Mucosa of stomach (tissue), 1 donor: Measurements from ENCODE around the gene ETNK2.

Source experiments
- H3K27me3 ChIP-seq: one replicate; pipeline ENCODE4 v1.7.0; 2013; ENCODE audit warnings: mild to moderate bottlenecking, low read length; ENCODE audit not compliant: control insufficient read depth, insufficient read depth
- H3K36me3 ChIP-seq: one replicate; pipeline ENCODE4 v1.7.0; 2013; ENCODE audit warnings: low read length; ENCODE audit not compliant: control insufficient read depth, insufficient read depth
- H3K4me1 ChIP-seq: one replicate; pipeline ENCODE4 v1.7.0; 2013; ENCODE audit warnings: mild to moderate bottlenecking, low read length; ENCODE audit not compliant: control insufficient read depth, insufficient read depth
- H3K4me3 ChIP-seq: one replicate; pipeline ENCODE4 v1.7.0; 2013; ENCODE audit warnings: low read length
- H3K9ac ChIP-seq: one replicate; pipeline ENCODE4 v1.7.0; 2013; ENCODE audit warnings: mild to moderate bottlenecking, low read length, moderate library complexity
- H3K9me3 ChIP-seq: one replicate; pipeline ENCODE4 v1.7.0; 2013; ENCODE audit warnings: mild to moderate bottlenecking, low read length, moderate library complexity; ENCODE audit not compliant: control insufficient read depth
- donor health status: Pancreatic carcinoma.

ETNK2 gene

GRCh38 chr1:204127597-204128242 is 24.1 kb downstream of the ETNK2 start:
- H3K36me3 ChIP-seq = no peaks in the 10 kb centered on the region
- no peaks in the 10 kb centered on the region for H3K9me3 ChIP-seq
- H3K4me3 ChIP-seq = no peak overlapping the region
- no peaks in the 10 kb centered on the region for H3K27me3 ChIP-seq
- no peak overlapping the region for H3K9ac ChIP-seq
- peaks cover 26% of the 10 kb centered on the region for H3K4me1 ChIP-seq

- H3K9me3 ChIP-seq = no peaks in the 10 kb centered on the region
- peaks cover 26% of the 10 kb centered on the region for H3K4me1 ChIP-seq
- no peaks in the 10 kb centered on the region for H3K27me3 ChIP-seq
- H3K36me3 ChIP-seq = no peaks in the 10 kb centered on the region
- no peak overlapping the region for H3K4me3 ChIP-seq
- no peak overlapping the region for H3K9ac ChIP-seq
Measured at GRCh38 chr1:204126956-204127355, 24.9 kb downstream of the ETNK2 start.

GRCh38 chr1:204126386-204126785 is 25.5 kb downstream of the ETNK2 start:
- peaks cover 26% of the 10 kb centered on the region for H3K4me1 ChIP-seq

DNA sequence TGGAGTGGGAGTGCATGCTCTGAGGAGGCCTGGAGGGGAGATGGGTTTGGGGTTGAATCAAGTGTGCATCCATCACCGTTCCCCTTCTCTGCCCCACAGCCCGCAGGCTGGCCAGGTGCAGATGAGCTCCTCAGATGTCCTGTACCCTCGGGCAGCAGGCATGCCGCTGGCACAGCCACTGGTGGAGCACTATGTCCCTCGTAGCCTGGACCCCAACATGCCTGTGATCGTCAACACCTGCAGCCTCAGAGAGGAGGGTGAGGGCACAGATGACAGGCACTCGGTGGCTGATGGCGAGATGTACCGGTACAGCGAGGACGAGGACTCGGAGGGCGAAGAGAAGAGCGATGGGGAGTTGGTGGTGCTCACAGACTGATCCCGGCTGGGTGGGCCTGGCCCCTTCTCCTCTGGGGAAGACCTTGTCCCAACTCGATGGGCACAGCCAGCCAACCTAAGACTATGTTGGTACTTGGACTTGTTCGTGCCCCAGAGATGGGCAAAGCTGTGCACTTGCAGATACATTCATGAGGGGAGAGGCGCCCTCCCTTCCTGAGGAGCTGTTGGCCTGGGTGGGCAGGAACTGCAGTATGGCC is 26.0 kb downstream of the ETNK2 start:
- Histone ChIP-seq H3K27me3 (no peaks in the 10 kb centered on the region), H3K4me1 (peaks cover 21% of the 10 kb centered on the region), H3K4me3 (no peak overlapping the region), H3K9ac (no peak overlapping the region), H3K36me3 (no peaks in the 10 kb centered on the region), H3K9me3 (no peaks in the 10 kb centered on the region)

More at GRCh38 chr1:204126386-204126785, 25.5 kb downstream of the ETNK2 start:
- Histone ChIP-seq H3K36me3 (no peaks in the 10 kb centered on the region), H3K4me3 (no peak overlapping the region), H3K27me3 (no peaks in the 10 kb centered on the region), H3K9me3 (no peaks in the 10 kb centered on the region), H3K9ac (no peak overlapping the region)

GRCh38 chr1:204124639-204125038 is 27.2 kb downstream of the ETNK2 start:
- Histone ChIP-seq H3K36me3 (no peaks in the 10 kb centered on the region), H3K4me3 (no peak overlapping the region), H3K4me1 (peaks cover 10% of the 10 kb centered on the region), H3K9me3 (no peaks in the 10 kb centered on the region), H3K27me3 (no peaks in the 10 kb centered on the region), H3K9ac (no peak overlapping the region)

GRCh38 chr1:204123376-204123775 is 28.5 kb downstream of the ETNK2 start:
- H3K4me3 ChIP-seq = no peak overlapping the region
- H3K4me1 ChIP-seq = no peaks in the 10 kb centered on the region
- H3K27me3 ChIP-seq = no peaks in the 10 kb centered on the region
- no peaks in the 10 kb centered on the region for H3K9me3 ChIP-seq
- no peaks in the 10 kb centered on the region for H3K36me3 ChIP-seq
- no peak overlapping the region for H3K9ac ChIP-seq

DNA sequence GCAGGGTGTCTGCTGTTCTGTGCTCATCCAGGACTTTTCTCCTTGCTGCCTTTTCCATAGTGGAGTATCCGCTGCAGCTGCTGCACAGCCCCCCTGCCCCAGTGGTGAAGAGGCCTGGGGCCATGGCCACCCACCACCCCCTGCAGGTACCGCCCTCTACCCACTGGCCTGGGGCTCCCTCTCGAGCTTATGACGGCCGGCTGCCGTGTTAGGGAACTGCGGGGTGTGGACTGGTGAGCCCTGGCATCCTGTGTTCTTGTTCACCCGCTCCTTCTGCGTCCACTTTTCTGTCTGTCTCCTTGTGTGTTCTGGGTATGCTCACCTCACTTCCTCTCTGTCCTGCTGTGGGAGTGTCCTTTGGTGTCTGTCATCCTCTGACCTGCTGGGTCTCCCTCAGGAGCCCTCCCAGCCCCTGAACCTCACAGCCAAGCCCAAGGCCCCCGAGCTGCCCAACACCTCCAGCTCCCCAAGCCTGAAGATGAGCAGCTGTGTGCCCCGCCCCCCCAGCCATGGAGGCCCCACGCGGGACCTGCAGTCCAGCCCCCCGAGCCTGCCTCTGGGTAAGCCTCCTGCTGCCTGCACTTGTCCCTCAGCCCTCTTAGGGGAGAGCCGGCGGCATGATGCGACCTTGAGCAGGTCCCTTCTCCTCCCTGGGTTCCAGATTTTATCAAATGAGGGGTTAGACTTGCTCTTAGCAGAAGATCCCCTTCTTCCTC is 29.8 kb downstream of the ETNK2 start:
- no peak overlapping the region for H3K9ac ChIP-seq
- no peaks in the 10 kb centered on the region for H3K36me3 ChIP-seq
- H3K4me1 ChIP-seq = no peaks in the 10 kb centered on the region
- no peak overlapping the region for H3K4me3 ChIP-seq
- H3K9me3 ChIP-seq = no peaks in the 10 kb centered on the region
- no peaks in the 10 kb centered on the region for H3K27me3 ChIP-seq

DNA sequence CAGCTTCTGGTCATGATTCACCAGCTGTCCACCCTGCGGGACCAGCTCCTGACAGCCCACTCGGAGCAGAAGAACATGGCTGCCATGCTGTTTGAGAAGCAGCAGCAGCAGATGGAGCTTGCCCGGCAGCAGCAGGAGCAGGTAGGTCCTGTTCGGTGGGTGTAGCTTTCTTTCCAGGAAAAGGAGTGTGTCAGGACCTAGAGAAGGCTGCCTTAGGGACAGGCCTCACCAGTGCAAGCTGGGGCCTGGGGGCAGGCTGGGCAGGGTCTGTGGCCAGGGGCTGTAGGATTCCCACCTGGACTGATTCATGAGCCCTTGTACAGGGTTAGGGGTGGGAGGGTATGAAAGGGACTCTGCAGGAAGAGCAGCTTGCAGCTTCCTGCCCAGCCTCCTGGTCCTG is 35.3 kb downstream of the ETNK2 start:
- Histone ChIP-seq H3K27me3 (no peaks in the 10 kb centered on the region), H3K4me1 (peaks cover 6% of the 10 kb centered on the region), H3K9me3 (no peaks in the 10 kb centered on the region), H3K4me3 (no peak overlapping the region), H3K36me3 (no peaks in the 10 kb centered on the region), H3K9ac (no peak overlapping the region)

GRCh38 chr1:204115116-204115515 is 36.7 kb downstream of the ETNK2 start:
- Histone ChIP-seq H3K4me3 (no peak overlapping the region), H3K27me3 (no peaks in the 10 kb centered on the region), H3K9me3 (no peaks in the 10 kb centered on the region), H3K9ac (no peak overlapping the region), H3K36me3 (no peaks in the 10 kb centered on the region), H3K4me1 (peaks cover 6% of the 10 kb centered on the region)

DNA sequence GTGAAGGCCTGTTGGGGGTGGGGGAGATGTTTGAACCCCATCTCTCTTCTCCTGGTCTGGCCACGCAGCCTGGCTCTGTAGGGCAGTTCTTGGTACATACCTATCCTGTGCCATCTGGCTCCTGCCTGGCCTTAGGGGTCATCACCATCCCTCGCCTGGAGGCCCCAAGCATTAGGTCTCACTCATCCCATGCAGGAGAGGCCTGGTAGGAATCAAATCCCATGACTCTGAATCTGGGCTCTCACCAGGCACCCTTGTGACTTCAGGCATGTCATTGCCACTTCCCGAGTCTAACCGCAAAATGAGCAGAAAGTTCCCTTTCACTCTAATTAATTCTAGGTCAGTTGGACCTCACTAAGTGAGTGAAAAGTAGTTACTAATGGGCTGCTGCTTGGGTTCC is 37.2 kb downstream of the ETNK2 start:
- Histone ChIP-seq H3K36me3 (no peaks in the 10 kb centered on the region), H3K4me1 (peaks cover 6% of the 10 kb centered on the region), H3K4me3 (no peak overlapping the region)

GRCh38 chr1:204113896-204114295 is 37.9 kb downstream of the ETNK2 start:
- Histone ChIP-seq H3K9ac (no peak overlapping the region), H3K27me3 (no peaks in the 10 kb centered on the region), H3K9me3 (no peaks in the 10 kb centered on the region)

More for the DNA sequence above, 37.2 kb downstream of the ETNK2 start:
- Histone ChIP-seq H3K27me3 (no peaks in the 10 kb centered on the region), H3K9me3 (no peaks in the 10 kb centered on the region), H3K9ac (no peak overlapping the region)

More at GRCh38 chr1:204113896-204114295, 37.9 kb downstream of the ETNK2 start:
- H3K4me3 ChIP-seq = no peak overlapping the region
- H3K36me3 ChIP-seq = no peaks in the 10 kb centered on the region
- H3K4me1 ChIP-seq = peaks cover 6% of the 10 kb centered on the region
